Activated CD4-positive, alpha-beta T cell treated with anti-CD3 and anti-CD28 coated beads, Interleukin-2, amount 50 U/mL, for 16 hours (primary cell): Measurements from ENCODE around the gene NPHS1.
"Not testable (repeated sequence)": the region's sequence is repeated elsewhere in the genome, so short reads cannot be mapped to it uniquely, and the experiment has no call there.

ENCODE experiments used
- DNase-seq: peaks from one replicate; pipeline ENCODE4 v3.0.0-alpha.2; 2020

NPHS1 gene

DNA sequence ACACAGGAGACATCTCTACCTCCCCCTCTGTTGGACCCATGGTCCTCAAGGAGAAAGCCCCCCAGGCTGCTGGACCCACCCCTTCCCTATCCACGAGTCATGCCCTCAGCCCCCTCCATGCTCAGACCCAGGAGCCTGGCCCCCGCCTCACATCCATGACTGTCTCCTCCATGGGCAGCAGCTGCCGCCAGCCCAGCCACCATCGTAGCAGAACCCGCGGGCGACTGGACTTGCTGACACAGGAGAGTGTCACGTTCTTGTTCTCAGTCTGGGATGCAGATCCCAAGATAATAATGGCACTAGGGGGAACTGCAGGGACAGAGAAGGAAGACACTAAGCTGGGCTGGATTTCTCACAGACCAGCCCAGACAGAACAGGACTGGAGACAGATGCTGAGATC, 3.8 kb downstream of the NPHS1 start:
- DNase-seq: no peak

DNA sequence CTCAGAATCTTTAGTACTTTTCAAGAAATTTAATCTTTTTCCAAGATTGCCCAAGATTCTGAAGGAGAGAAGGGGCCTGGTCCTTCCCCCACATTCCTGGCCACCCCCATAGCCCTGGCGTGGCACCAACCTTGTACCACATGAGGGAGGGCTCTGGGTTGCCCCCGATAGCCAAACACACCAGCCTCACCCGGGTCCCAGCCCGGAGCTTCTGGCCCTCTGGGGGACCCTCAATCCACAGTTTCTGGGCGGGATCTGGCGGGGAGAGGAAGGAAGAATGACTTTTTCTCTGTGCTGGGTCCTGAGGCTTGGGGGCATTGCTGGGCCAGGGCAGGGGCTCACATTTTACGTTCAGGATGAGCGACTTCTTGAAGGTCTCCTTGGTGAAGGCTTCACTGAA, 4.4 kb downstream of the NPHS1 start:
- no peak for DNase-seq

DNA sequence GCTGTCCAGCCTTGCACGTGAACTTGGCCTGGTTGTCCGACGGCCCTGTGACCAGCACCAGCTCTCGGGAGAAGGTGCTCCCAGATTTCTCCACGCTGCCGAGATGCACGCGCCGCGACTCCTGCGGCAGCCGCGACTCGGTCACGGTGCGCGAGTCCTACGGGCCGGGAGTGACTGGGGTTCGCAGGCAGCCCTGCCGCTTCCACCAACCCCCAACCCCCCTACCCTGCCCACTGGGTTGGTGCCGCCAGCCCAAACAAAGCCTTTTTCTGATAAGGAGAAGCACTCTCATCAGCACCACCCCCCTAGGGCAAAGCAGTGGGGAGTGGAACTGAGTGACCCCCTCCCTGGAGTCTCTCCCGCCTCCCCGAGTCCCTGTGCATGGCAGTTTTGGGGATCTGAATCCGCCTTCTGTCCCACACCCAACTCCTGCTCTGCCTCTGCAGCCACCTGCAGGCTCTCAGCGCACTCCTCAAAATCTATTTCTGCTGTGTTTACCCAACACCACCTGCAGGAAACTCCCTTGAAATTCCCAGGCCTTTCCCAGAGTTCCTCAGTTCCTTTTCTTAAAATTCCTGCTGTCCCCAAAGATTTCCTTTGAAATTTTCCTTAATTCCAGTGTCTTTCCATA, 6.2 kb downstream of the NPHS1 start:
- DNase-seq: no peak

DNA sequence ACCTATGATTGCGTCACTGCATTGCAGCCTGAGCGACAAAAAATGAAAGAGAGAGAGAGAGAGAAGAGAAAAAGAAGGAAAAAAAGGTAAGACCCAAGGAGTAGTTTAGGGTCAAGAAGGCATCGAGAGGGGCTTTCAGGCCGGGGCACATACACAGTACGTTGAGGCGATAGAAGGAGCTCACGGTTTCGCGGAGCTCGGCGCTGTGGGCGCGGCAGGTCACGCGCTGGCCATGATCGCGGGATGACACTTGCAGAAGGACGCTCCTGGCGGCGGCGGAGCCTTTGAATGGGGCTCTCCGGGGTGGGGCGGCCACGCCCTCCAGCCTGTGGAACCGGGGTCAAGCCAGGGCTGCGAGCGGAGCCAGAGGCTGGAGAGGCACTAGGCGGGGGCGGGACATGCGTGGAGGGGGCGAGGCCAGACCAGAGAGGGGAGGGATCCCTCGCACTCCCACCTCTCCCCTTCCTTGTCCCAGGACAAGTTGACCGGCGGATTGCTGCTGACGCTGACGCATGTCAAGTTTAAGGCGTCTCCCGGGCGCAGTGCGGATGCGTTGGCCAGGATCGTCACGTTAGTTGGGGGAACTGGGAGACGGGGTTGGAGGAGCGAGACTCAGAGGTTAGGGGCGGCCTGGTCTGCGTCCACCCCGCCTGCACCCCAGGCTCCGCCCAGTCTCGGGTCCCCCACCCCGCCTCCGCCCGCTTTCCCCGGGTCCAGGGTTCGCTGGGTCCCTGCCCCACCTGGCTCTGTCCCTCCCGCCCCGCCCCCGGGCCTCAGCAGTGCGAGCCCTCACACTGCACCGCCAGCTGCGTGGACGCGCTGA, 6.9 kb downstream of the NPHS1 start:
- DNase-seq: no peak

DNA sequence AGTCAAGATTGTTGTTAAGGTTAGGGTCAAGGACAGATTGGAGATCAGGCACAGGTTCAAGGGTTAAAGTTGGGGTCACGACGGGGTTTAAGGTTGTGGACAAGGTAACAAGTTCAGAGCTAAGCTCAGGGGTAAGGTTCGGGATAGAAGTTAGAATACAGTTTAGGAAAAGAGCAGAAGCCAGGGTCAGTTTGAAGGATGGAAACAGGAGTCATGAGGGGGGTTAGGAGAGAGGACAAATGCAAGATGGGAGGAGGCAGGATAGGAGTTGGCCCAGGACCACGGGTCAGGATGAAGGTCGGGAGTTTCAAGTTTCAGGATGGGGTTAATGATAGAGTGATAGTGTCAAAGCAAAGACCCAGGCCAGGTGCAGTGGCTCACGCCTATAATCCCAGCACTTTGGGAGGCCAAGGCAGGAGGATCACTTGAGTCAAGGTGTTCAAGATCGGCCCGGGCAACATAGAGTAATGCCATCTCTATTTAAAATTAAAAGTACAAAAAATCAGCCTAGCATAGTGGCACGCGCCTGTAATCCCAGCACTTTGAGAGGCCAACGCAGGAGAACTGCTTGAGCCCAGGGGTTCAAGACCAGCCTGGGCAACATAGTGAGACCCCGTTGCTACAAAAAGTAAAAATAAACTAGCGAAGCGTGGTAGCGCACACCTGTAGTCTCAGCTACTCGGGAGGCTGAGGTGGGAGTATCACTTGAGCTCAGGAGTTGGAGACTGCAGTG, 7.7 kb downstream of the NPHS1 start:
- DNase-seq: no peak

DNA sequence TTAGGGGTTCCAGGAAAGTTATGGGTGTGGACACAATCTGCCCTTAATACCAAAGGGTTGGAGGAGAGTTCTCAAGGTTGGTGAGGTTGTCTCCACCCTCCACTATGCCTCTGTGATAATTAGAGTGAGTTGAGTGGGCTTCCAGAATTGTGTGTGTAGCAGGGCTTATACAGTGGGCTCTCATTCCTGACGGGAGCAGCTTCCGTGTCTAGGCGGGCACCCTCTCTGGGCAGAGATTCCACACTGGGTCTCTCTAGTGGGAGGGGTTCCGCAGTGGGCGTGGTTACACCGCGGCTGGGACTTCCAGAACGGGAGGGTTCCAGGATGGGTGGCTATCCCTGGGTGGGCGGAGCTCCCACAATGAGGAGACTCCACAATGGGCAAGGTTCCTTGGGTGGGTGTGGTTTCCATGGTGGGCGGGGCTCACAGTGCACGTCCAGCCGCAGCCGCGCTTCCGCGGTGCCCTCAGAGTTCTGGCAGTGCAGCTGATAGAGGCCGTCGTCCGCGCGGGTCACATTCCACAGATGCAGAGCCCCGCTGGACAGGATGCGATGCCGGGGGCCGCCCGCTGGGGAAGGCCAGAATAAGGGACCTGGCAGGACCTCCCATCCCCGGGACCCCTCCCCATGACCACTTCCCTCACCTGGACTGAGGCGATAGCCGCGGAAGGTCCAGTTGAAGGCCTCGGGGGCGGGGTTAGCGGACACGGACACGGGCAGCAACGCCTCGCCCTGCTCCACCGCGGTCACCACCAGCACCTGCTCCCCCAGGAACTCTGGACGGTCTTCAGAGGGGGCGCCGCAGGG, 8.4 kb downstream of the NPHS1 start:
- DNase-seq: no peak

DNA sequence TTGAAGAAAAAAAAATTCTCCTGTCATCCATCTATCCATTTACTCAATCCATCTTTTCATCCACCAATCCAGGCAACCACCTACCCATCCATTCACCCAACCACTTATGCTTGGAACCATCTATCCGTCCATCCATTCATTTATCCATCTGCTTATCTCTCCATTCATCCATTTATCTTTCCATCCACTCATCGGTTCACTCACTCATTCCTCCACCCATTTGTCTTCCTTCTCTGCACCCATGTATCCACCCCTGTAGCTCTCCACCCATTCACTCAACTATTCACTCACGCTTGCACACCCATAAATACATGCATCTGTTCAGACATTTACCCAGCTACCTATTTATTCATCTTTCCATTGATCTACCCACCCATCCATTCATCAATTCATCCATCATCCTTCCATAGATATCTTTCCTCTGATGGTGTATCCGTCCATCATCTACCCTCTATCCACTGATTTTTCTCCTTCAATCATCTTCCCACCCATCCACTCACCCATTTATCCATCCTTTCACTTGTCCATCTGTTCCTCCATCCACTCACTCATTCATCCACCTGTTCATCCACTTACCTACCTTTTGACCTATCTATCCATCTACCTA, 9.5 kb downstream of the NPHS1 start:
- DNase-seq: no peak

DNA sequence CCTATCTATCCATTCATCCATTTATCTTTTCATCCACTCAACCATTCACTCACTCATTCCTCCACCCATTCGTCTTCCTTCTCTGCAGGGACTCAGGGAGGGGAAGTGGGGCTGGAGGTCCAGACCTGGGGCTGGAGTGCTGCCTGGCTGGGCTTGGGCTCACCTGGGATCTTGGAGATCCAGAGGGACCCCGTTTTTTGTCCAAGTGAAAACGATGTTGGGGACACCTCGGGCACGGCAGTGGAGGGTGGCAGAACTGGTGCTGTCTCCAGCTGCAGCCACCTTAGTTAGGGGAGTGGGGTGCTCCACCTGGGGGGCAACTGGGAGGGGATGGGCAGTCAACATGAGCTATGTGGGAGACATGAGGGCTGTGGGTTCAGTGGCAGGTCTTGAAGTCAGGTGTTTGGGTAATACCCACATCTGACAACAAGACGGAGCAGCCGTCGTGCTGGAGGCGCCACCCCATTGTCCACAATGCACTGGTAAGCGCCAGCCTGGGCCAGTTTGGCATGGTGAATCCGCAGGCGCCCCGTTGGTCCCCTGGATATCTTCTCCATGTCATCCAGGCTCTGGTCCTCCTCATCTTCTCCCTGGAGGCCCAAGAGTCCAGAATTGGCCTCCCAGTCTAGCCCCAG, 10.2 kb downstream of the NPHS1 start:
- no peak for DNase-seq

DNA sequence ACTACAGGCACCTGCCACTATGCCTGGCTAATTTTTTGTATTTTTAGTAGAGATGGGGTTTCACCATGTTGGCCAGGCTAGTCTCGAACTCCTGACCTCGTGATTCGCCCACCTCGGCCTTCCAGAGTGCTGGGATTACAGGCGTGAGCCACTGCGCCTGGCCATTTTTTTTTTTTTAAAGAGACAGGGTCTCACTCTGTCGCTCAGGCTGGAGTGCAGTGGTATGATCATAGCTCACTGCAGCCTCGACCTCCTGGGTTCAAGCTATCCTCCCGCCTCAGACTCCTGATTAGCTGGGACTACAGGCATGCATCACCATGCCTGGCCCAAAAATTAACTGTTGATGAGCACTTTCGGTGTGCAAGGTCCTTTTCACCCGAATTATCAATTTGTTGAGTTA, 16.2 kb downstream of the NPHS1 start:
- not testable (repeated sequence) for DNase-seq

DNA sequence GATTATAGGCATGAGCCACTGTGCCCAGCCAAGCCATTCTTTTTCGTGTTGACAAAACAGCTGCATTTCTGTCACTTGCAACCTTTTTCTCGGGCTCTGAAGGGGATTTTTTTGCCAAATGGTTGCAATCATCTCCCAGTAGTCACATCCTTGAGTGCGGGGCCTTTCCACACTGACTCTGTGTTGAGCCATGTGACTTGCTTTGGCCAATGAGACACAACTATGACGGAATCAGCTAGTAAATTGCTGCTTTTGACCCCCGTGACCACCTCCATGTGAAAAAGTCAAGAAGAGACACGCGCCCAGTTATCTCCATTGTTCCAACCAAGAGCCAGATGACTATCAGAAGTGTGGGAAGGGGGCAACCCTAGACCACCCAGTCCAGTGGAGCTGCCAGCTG, 18.3 kb downstream of the NPHS1 start:
- DNase-seq: no peak

DNA sequence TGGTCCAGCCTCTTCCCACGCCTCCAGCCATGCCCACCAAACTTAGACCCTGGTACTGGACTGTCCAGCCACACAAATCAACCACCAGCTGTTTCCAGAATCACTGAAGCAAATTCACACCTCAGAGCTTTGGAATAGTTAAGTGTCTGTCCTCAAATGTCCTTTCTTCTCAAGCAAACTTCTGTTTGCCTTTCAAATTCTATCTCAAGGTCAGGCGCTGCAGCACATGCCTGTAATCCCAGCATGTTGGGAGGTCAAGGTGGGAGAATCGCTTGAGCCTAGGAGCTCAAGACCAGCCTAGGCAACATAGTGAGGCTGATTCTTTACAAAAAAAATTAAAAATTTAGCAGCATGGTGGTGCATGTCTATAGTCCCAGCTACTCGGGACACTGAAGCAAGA, 20.2 kb downstream of the NPHS1 start:
- no peak for DNase-seq

DNA sequence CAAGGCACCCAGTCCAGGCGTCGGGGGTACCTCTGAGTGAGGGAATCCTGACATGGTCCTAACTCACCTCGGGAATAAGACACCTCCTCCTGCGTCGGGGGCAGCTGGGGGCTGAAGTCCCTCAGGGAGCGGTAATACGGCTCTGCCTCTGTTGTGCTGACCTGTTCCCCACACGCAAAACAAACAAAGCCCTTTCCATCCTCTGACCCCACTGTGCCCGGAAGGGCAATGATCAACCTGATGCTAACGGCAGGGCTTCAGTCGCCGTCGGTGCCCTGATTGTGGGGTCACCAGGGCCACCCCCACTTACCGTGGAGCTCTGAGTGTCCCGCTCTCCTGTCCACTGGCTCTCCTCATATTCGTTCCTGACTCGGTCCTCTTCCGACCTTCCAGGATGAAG, 21.3 kb downstream of the NPHS1 start:
- DNase-seq: no peak

DNA sequence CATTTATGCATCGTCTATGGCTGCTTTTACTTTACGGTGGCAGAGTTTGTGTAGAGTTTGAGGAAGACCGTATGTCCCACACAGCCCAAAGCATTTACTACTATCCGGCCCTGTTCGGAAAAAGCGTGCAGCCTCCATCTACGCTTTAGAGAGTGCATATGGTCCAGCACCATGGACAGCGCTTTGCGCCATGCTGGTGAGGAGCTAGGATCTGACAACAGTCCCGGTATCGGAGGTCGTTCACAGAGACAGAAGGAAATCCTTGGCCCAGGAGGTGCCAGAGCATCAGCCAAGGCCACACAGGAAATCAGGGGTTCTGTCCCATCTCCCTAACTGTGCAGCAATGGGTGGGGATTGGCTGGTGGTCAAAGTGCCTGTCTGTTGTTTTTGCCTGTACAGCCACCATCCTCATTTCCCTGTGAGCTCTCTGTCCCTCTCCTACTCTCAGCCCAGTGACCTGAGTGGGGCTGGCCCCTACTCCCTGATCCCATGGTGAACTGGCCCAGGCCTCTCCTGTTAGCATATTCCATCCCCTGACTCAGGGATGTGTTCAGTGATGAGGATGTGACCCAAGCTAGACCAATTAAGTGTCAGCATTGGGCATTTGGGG, 23.5 kb downstream of the NPHS1 start:
- peak; percentile 42 for DNase-seq

DNA sequence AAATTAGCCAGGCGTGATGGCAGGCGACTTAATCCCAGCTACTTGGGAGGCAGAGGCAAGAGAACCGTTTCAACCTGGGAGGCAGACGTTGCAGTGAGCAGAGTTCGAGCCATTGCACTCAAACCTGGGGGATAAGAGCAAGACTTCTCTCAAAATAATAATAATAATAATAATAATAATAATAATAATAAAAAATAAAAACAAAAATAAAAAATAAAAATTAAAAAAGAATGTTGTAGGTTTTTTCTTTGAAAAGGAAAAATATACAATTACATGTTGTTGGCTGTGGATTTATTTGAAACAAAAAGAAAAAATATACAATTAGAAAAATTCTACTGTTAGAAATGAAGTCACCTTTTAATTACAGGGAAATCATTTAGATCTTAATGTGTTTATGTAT, 28.2 kb downstream of the NPHS1 start:
- DNase-seq: no peak

DNA sequence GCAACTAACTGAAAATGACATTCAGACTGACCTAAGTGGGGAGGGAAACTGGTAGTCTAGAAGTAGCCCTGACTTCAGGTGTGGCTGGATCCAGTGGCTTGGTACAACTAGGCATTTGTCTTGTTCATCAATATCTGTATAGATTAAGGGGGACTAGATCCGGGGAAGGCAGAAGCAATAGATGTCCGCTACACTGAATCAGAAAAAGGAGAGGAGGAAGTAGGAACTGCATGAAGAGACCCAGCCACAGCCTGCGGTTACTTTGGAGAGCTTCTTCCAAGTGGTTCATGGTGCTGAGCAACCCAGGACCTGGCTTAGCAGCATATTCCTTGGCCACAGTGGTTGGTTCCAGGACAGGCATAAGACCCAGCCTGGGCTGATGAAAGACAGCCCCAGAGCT, 29.7 kb downstream of the NPHS1 start:
- DNase-seq: no peak

DNA sequence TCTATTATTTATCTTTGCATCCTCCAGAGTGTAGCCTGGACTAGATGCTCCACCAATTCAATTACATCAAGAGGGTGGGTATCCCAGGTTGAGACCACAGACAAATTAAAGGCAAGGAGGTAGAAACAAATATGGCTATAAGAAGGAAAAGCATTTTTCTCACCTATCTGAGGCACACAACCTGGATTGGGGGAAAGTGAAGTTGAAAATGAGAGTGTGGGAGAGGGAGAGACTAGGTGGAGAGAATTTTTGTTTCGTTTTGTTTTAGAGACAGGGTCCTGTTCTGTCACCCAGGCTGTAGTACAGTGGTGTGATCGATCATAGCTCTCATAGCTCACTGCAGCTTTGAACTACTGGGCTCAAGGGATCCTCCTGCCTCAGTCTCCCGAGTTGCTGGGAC, 33.9 kb downstream of the NPHS1 start:
- DNase-seq: no peak

DNA sequence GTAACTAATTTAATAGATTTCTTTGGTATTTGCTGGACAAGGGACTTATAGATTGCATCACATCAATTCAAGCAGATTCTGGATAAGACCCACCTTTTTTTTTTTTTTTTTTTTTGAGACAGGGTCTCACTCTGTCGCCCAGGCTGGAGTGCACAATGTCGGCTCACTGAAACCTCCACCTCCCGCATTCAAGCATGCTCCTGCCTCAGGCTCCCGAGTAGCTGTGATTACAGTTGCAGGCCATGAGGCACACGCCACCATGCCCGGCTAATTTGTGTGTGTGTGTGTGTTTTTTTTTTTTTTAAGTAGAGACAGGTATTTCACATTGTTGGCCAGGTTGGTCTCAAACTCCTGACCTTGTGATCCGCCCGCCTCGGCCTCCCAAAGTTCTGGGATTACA, 35.5 kb downstream of the NPHS1 start:
- DNase-seq: no peak

DNA sequence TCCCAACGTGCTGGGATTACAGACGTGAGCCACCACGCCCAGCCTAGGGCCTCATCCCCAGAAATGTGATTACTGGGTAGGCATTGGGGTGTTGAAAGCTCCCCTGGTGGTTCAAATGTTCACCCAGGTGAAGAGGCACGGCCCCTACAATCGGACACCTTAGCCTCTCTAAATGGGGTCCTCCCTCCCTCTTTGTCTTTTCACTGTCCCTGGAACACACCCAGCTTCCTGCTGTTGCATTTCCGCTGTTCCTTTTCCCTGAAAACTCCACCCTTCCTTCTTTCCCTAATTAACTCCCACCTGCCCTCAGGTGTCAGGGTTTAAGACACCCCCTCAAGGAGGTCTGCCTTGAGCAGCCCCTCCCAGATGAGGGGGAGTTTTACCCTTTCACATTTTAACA, 36.0 kb downstream of the NPHS1 start:
- DNase-seq: no peak

DNA sequence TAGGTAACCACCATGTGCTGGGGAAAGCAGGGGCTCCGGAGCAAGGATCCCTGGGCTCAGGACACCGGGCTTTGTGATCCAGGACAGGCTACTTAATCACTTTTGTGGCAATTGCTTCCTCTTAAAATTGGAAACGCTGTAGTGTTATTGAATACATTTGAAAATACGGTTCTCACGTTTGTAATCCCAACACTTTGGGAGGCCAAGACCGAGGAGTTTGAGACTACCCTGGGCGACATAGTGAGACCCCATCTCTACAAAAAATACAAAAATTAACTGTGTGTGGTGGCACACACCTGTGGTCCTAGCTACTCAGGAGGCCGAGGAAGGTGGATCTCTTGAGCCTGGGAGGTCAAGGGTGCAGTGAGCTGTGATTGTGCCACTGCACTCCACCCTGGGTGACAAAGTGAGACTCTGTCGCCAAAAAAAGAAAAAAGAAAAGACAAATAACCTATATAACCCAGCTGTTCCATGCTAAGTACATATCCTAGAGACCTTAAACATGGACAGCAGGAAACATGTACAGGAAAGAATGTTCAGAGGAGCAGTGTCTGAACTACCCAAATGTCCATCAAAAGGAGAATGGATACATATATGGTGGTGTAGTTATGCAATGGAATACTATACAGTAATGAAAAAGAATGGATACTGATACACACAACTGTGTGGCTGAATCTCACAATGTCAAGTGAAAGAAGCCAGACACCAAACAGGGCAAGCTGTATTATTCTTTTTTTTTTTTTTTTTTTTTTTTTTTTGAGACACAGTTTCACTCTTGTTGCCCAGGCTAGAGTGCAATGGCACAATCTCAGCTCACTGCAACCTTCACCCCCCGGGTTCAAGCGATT, 39.0 kb downstream of the NPHS1 start:
- DNase-seq: no peak

DNA sequence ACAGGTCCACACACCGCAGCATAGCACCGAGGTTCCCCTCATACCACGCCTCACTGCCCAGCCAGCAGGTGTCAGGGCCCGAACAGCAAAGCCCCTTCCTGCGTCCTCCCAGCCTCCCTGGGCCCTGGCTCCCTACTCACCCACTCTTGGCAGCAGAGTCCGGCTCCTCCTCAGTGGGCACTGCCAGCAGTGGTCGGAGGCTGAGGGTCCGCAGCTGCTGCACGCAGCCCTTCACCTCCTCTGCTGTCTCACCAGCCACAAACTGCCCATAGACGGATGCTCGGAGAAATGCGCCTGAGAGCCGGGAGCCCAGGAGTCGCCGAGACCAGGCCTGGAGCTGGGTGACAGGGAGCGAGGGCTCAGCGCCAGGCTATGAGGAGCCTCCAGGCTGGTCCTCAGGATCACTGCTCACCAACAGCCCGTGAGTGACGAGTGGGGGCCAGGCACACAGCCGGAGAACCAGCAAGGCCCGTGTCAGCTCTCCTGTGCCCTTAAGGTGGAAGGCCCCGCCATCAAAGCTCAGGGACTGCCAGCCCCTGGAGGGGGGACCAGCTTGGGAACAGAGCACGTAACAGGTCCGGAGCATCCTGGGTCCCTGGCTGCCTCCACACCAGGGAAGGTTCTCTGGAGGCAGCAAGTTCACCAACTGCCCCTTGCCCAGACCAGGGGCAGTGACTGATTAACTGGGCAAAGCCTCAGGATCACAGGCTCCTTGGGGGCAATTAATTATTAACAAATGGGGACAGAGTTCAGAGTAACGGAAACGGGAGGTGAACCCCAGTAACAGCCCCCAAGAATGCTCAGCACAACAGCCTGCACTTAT, 39.9 kb downstream of the NPHS1 start, which contains the start of gene PRODH2:
PRODH2 (minus strand) TSS at position 626 of the 823 bp plus-strand sequence; CDS start at position 586, 40 bp downstream.
- DNase-seq: no peak
